PC-9 (cell line): ENCODE results near the gene BBX. TPM values are rescaled to one million over a fixed set of nuclear protein-coding genes. Genes with fewer than 3 reads are reported as not detected.
A peak's percentile ranks its signal among the peaks of the same experiment; 100 is the strongest.

Experiments used
- Bru-seq: library from RNA; stranded (reverse); fragments of 400-500 nt; gene quantifications from one replicate; lab custom pipeline; 2021; lab: Mats Ljungman, UMichigan
- BruChase-seq, 2 experiments: library from RNA; stranded (reverse); fragments of 400-500 nt; gene quantifications; one replicate each; lab custom pipeline; 2021; lab: Mats Ljungman, UMichigan
- BruUV-seq: library from RNA; stranded (reverse); fragments of 400-500 nt; replicated peaks from 2 replicates; lab custom pipeline; 2021; lab: Mats Ljungman, UMichigan
- CTCF ChIA-PET: fragments of 300-600 bp; sonication (Branson Sonifier 250); formaldehyde crosslinking; loops from one replicate; lab custom pipeline; 2022; ENCODE audit warnings: antibody characterized with exemption; lab: Charles Lee
- POLR2A ChIA-PET: fragments of 300-600 bp; sonication (Branson Sonifier 250); formaldehyde crosslinking; loops from one replicate; lab custom pipeline; 2022; ENCODE audit warnings: antibody characterized with exemption; ENCODE audit not compliant: unreplicated experiment; lab: Charles Lee
- DNase-seq, 2 experiments: peaks; one replicate each; pipeline versions ENCODE4 v3.0.0 to v3.0.0-alpha.2; 2015 to 2022; ENCODE audit warnings: mixed read lengths in 1 of 2
- H2AFZ ChIP-seq: fragments of 200-600 bp; sonication (generic); 2 replicates; pipeline ENCODE4 v1.8.1; 2017; ENCODE audit warnings: antibody characterized with exemption
- H3F3A ChIP-seq: fragments of 200-600 bp; sonication (generic); 2 replicates; pipeline ENCODE4 v1.8.1; 2017; ENCODE audit warnings: antibody characterized with exemption, mild to moderate bottlenecking, low read depth; ENCODE audit not compliant: insufficient read depth
- H3K27ac ChIP-seq: fragments of 200-600 bp; sonication (generic); 2 replicates; pipeline ENCODE4 v1.6.1; 2016; ENCODE audit warnings: mixed run types
- H3K27me3 ChIP-seq: fragments of 200-600 bp; sonication (generic); 2 replicates; pipeline ENCODE4 v1.6.1; 2016; ENCODE audit warnings: low read depth, mixed run types; ENCODE audit not compliant: insufficient read depth
- H3K36me3 ChIP-seq: fragments of 200-600 bp; sonication (generic); 2 replicates; pipeline ENCODE4 v1.6.1; 2016; ENCODE audit warnings: low read depth, mixed run types
- H3K4me1 ChIP-seq: fragments of 200-600 bp; sonication (generic); replicated peaks from 2 replicates; pipeline ENCODE4 v1.6.1; 2016; ENCODE audit warnings: mixed run types; ENCODE audit not compliant: insufficient read depth
- H3K4me2 ChIP-seq: fragments of 200-600 bp; sonication (generic); 2 replicates; pipeline ENCODE4 v1.6.1; 2017; ENCODE audit warnings: mixed run types
- H3K4me3 ChIP-seq: fragments of 200-600 bp; sonication (generic); 2 replicates; pipeline ENCODE4 v1.6.1; 2016; ENCODE audit warnings: mixed run types
- H3K79me2 ChIP-seq: fragments of 200-600 bp; sonication (generic); 2 replicates; pipeline ENCODE4 v1.6.1; 2017; ENCODE audit warnings: low read depth, mixed run types
- H3K9me2 ChIP-seq: fragments of 200-600 bp; sonication (generic); 2 replicates; pipeline ENCODE4 v1.8.1; 2017; ENCODE audit warnings: mild to moderate bottlenecking; ENCODE audit not compliant: insufficient read depth
- H3K9me3 ChIP-seq: fragments of 200-600 bp; sonication (generic); 2 replicates; pipeline ENCODE4 v1.8.1; 2016; ENCODE audit warnings: low read depth; ENCODE audit not compliant: insufficient read depth
- H4K20me1 ChIP-seq: fragments of 200-600 bp; sonication (generic); 2 replicates; pipeline ENCODE4 v1.8.1; 2017; ENCODE audit not compliant: insufficient read depth
- EZH2 ChIP-seq: fragments of 200-600 bp; sonication (generic); IDR thresholded peaks from 2 replicates; pipeline ENCODE4 v1.8.0; 2017; ENCODE audit warnings: antibody characterized with exemption, low read depth
- intact Hi-C: fragments of 100-400 bp; cut with micrococcal nuclease; formaldehyde crosslinking; loops from one replicate; pipeline ENCODE4 v1.10.0; 2022; ENCODE audit not compliant: unreplicated experiment
- long read RNA-seq: library from polyadenylated mRNA; stranded (forward); transcript quantifications from one replicate; pipeline ENCODE4 v2.0.0, GENCODE V29; 2022
- total RNA-seq: library from RNA; stranded (reverse); gene quantifications from 2 replicates; pipeline ENCODE4 v1.2.3, GENCODE V29; 2021
- TF ChIP-seq, protein P1 (sequence below): fragments of 200-600 bp; sonication (generic); conservative IDR thresholded peaks from 2 replicates; pipeline ENCODE4 v1.6.1; 2017; ENCODE audit warnings: mixed run types, antibody characterized with exemption, mild to moderate bottlenecking, moderate library complexity

BBX gene
- total RNA-seq, result 91.7 and 92.5 TPM in 2 replicates
- Bru-seq, nascent RNA, result percentile 89 among the genes with signal in this experiment
- percentile 85 among the genes with signal in this experiment for BruChase-seq, experiment 1, labeled RNA remaining after a 2-hour chase
- percentile 85 among the genes with signal in this experiment for BruChase-seq, experiment 2, labeled RNA remaining after a 6-hour chase
- long read RNA-seq, full-length matches to known transcripts, result 4 of 20 reads
- long read RNA-seq, partial matches to known transcripts, result 8 of 20 reads
- long read RNA-seq, other reads (novel, unspliced or antisense), result 8 of 20 reads

DNA sequence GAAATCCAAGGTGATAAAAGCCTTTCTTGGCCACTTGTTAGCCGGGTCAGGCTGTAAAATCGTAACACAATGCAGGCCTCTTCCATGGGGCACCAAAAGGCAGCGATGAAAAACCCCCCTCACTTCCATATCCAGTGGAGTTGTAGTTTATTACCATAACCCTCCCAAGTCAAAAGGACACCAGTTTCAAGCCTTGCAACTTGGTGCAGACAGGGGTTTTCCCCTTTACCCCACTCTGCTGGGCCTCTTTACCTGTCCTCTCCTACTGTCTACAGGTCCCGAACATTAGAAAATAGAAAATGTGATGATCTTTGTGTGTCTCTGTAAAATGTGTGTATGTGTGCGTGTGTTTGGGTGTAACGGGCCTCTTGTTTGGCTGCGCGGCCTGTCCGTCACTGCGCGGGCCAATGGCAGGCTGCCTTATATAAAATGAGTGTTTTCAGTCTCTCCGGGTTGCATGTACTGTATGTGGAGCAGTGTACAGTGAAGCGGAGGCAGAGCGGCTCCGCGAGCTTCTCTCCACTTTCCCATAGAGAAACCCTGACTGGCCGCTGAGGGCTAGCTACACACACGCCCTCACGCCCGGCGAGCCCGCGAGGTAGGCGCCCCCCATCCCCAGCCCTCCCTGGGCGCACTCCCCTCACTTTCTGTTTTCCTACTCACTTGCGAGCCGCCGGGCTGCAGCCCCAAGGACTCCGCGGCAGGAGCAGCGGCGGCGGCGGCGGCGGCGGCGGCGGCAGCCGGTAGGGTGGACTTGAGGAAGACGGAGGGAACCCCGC is at the start of gene BBX:
Gene BBX, plus strand, starts transcription at position 453 of the 779 bp plus-strand sequence. CDS start 187,499 bp downstream, outside the sequence.
- Histone ChIP-seq H3K27me3 (no peaks in the 10 kb centered on the region), H3K9me3 (no peaks in the 10 kb centered on the region), H2AFZ (peak within 1 kb of the TSS; percentile 95), H3K79me2 (peaks cover 36% of the 10 kb centered on the region), H3K4me2 (peak within 1 kb of the TSS; percentile 88), H3K9me2 (no peaks in the 10 kb centered on the region), H3F3A (peaks cover 10% of the 10 kb centered on the region; the same call in 1 of the 2 replicates), H3K27ac (peak within 1 kb of the TSS; percentile 58), H3K4me1 (peaks cover 23% of the 10 kb centered on the region), H3K4me3 (peak within 1 kb of the TSS; percentile 95), H3K36me3 (peaks cover 14% of the 10 kb centered on the region; the same call in 1 of the 2 replicates), H4K20me1 (no peaks in the 10 kb centered on the region)
- DNase-seq, result peak; percentile 94 to 98
- ChIA-PET CTCF (no interaction called here), POLR2A (no interaction called here)
- BruUV-seq, result no TSS peak
- TF ChIP-seq, protein P1, sequence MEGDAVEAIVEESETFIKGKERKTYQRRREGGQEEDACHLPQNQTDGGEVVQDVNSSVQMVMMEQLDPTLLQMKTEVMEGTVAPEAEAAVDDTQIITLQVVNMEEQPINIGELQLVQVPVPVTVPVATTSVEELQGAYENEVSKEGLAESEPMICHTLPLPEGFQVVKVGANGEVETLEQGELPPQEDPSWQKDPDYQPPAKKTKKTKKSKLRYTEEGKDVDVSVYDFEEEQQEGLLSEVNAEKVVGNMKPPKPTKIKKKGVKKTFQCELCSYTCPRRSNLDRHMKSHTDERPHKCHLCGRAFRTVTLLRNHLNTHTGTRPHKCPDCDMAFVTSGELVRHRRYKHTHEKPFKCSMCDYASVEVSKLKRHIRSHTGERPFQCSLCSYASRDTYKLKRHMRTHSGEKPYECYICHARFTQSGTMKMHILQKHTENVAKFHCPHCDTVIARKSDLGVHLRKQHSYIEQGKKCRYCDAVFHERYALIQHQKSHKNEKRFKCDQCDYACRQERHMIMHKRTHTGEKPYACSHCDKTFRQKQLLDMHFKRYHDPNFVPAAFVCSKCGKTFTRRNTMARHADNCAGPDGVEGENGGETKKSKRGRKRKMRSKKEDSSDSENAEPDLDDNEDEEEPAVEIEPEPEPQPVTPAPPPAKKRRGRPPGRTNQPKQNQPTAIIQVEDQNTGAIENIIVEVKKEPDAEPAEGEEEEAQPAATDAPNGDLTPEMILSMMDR, result no peak
- no peak for TF ChIP-seq EZH2
- intact Hi-C loops, result loop anchor here (1.0 to 5.0 kb wide), 3 partner anchors 92 to 282 kb away; no protein-coding TSS in a partner anchor

DNA sequence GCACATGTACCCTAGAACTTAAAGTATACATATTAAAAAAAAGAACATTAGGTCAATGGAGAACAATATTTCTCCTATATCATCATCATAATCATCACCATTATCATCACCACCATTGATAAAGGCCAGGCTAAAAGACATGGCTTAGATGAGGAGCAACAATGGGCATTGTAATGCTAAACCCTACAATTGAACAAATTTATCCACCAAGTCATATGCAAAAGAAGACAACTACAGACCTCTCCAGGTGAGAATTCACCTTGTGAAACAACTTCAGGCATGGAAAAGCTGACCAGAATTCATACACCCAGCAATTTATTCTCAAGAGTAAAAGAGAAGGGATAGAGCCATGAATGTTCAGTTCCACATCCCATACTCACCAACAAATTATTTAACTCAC is 46.3 kb upstream of the BBX start:
- Histone ChIP-seq H4K20me1 (no peaks in the 10 kb centered on the region), H3K9me3 (no peaks in the 10 kb centered on the region), H3K9me2 (no peaks in the 10 kb centered on the region), H3K4me2 (no peak overlapping the region), H3K27ac (no peak overlapping the region), H3K79me2 (no peaks in the 10 kb centered on the region), H2AFZ (no peak overlapping the region), H3K4me3 (no peak overlapping the region), H3K27me3 (no peaks in the 10 kb centered on the region), H3F3A (no peaks in the 10 kb centered on the region), H3K4me1 (no peaks in the 10 kb centered on the region), H3K36me3 (no peaks in the 10 kb centered on the region)
- TF ChIP-seq EZH2, result no peak
- TF ChIP-seq, protein P1, result no peak
- ChIA-PET POLR2A (no interaction called here), CTCF (no interaction called here)
- intact Hi-C loops, result no loop called here
- no TSS peak for BruUV-seq
- DNase-seq, result no peak

- H3K4me3 ChIP-seq, result no peak overlapping the region
- H3K4me1 ChIP-seq, result no peaks in the 10 kb centered on the region
- H3F3A ChIP-seq, result no peaks in the 10 kb centered on the region
- no peaks in the 10 kb centered on the region for H3K36me3 ChIP-seq
- H4K20me1 ChIP-seq, result no peaks in the 10 kb centered on the region
- H3K9me3 ChIP-seq, result no peaks in the 10 kb centered on the region
- intact Hi-C loops, result no loop called here
- no peaks in the 10 kb centered on the region for H3K27me3 ChIP-seq
- no peak overlapping the region for H3K4me2 ChIP-seq
- H2AFZ ChIP-seq, result no peak overlapping the region
- no peak for DNase-seq
- no peaks in the 10 kb centered on the region; the same call in none of the 2 replicates for H3K9me2 ChIP-seq
- no peak overlapping the region for H3K27ac ChIP-seq
- no TSS peak for BruUV-seq
- ChIA-PET CTCF (no interaction called here), POLR2A (no interaction called here)
- TF ChIP-seq, protein P1, result no peak
- no peak for TF ChIP-seq EZH2
- H3K79me2 ChIP-seq, result no peaks in the 10 kb centered on the region
Measured at GRCh38 chr3:107487490-107487889, 35.3 kb upstream of the BBX start.
